Thyroid gland (tissue), 4 donors: ENCODE results near the gene ELAVL1.

Experiments used
- POLR2A ChIP-seq, 2 donors: fragments of 450-650 bp; IDR thresholded peaks; one replicate each; pipeline ENCODE4 v1.6.1; 2017; ENCODE audit warnings: antibody characterized with exemption in 2 of 2, mild to moderate bottlenecking in 2 of 2, moderate library complexity in 1 of 2
- TF ChIP-seq, protein P1 (sequence below), 6 experiments: fragments of 200-600 bp in 3 of 6; fragments of 450-650 bp in 3 of 6; sonication (generic) in 3 of 6; IDR thresholded peaks; one replicate each; pipeline ENCODE4 v1.5.1; 2016 to 2019; ENCODE audit warnings: antibody characterized with exemption in 6 of 6, mild to moderate bottlenecking in 2 of 6, inconsistent platforms in 1 of 6, moderate library complexity in 1 of 6

DNA sequence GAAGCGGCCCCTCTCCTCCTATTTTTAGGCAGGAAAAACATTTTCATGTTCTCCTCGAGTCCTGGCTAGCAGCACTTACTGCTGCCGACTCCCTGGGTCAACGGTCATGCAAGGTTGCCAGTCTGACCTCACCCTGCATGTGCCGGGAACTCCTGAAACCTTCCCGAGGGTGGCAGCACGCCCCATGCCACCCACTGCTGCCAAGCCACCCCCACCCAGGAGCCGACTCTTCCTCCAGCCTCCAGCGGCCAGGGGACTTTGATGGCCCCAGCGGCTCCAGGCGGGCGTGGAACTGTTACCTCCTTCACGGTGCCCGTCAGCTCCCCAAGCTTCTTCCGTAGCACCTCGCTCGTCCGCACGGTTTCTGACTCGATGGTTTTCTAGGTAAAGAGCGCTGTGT is 70.7 kb downstream of the ELAVL1 start:
- TF ChIP-seq, protein P1, sequence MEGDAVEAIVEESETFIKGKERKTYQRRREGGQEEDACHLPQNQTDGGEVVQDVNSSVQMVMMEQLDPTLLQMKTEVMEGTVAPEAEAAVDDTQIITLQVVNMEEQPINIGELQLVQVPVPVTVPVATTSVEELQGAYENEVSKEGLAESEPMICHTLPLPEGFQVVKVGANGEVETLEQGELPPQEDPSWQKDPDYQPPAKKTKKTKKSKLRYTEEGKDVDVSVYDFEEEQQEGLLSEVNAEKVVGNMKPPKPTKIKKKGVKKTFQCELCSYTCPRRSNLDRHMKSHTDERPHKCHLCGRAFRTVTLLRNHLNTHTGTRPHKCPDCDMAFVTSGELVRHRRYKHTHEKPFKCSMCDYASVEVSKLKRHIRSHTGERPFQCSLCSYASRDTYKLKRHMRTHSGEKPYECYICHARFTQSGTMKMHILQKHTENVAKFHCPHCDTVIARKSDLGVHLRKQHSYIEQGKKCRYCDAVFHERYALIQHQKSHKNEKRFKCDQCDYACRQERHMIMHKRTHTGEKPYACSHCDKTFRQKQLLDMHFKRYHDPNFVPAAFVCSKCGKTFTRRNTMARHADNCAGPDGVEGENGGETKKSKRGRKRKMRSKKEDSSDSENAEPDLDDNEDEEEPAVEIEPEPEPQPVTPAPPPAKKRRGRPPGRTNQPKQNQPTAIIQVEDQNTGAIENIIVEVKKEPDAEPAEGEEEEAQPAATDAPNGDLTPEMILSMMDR (IDR thresholded peaks at IDR 0.05): no peak
- no peak for TF ChIP-seq POLR2A (IDR thresholded peaks at IDR 0.05)
